HG03103 (cell line): ENCODE measurements around the gene ETS1.

Experiments
- ATAC-seq: cut with Tn5 transposase; IDR thresholded peaks from one replicate; pipeline ENCODE4 v1.9.1; 2021; ENCODE audit warnings: low read depth; ENCODE audit not compliant: unreplicated experiment

Gene ETS1

GRCh38 chr11:128419012-128419767 lies 168.2 kb downstream of the ETS1 start:
- ATAC-seq, result no peak

DNA sequence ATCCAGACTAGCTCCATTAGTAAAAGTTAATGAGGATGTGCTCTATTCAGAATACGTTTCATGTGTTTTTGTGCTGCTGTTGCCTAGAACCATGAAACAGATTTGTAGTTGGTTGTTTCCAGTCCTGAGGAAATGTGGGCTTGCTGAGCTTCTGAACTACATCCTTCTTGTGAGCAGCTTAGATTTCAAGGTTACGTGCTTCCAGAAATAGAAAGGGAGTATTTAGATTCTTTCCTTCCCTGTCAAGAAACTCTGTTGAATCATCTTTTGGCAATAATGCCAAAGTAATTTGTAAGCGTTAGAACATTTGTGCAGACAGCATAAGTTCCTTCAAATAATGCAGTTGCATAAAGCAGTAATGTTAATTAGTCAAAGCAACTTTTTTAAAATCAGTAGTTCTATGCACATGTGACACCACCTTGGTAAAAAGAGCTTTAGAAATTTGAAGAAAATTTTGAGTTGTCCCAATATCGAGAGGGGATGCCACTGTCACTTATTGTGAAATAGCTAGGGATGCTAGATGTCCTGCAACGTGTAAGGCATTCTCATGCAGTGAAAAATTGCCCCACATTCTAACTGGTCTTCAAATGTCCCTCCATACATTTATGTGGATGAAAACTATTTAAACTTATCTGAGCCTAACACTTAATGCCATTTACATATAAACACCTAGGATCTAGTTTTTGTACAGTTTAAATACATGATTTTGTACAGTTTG lies 169.6 kb downstream of the ETS1 start:
- ATAC-seq, result no peak

DNA sequence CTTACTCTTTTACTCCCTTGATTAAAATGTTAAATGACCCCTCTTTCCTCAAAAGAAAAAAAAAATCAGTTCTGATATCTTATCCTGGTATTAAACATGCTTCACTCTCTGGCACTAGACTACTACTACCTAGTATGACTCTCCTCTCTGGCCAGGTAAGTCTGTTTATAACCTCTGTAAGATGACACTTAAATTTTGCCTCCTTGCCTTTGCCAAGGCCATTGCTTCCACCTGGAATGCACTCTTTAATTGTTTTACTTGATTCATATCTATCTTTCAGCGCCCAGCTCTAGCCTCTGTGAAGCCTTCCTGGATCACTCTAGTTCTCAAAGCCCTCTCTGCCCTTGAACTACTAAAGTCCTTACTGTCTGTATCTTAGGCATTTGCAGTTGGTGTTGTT lies 170.4 kb downstream of the ETS1 start:
- no peak for ATAC-seq

GRCh38 chr11:128415539-128415938 lies 171.8 kb downstream of the ETS1 start:
- ATAC-seq, result no peak

GRCh38 chr11:128412847-128413791 lies 174.2 kb downstream of the ETS1 start:
- peak; percentile 59 for ATAC-seq

- no peak for ATAC-seq
These were observed 175.5 kb downstream of the ETS1 start for GRCh38 chr11:128411812-128412211.

- ATAC-seq, result no peak
These were observed 176.2 kb downstream of the ETS1 start for GRCh38 chr11:128411150-128411549.

DNA sequence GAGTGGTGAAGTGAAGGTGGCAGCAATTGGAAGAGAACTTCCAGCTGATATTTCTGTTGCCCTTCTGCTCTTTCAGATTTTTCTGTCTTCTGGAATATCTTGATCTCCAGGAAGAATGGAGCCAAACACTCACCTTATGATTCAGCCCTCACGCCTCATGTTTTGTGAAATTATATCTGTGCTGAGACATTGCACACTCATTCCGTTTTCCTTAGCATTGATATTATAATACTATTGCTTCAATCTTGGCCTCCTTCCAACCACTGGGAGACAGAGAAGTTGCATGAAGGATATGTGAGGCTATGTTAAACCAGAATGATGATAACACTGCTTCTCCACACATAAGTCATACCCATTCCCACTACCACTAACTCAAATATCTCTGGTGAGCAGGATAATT lies 177.9 kb downstream of the ETS1 start:
- ATAC-seq, result no peak
